H1 (cell line): Measurements from ENCODE around the gene SPARC. TPM values are rescaled to one million over a fixed set of nuclear protein-coding genes. Genes with fewer than 3 reads are reported as not detected.

Source experiments
- CTCF ChIA-PET: fragments of 300-600 bp; sonication (Branson Sonifier 250); formaldehyde crosslinking; loops from one replicate; lab custom pipeline; 2021; ENCODE audit not compliant: partially characterized antibody; lab: Charles Lee
- POLR2A ChIA-PET: fragments of 300-600 bp; sonication (Branson Sonifier 250); formaldehyde crosslinking; loops from one replicate; lab custom pipeline; 2021; ENCODE audit warnings: inconsistent platforms; ENCODE audit not compliant: partially characterized antibody; lab: Charles Lee
- DNase-seq, 2 experiments: peaks; one replicate each; pipeline versions ENCODE4 v3.0.0 to v3.0.0-alpha.2; 2010 to 2022; ENCODE audit warnings: low spot score in 2 of 2, low read depth in 1 of 2, mixed read lengths in 1 of 2
- FAIRE-seq: peaks from 2 replicates; lab custom pipeline; 2011; peaks lifted over from hg19 to GRCh38; lab: Jason Lieb, UNC
- H2AFZ ChIP-seq: 2 replicates; pipeline ENCODE4 v1.8.1; 2012; ENCODE audit warnings: low read length, inconsistent platforms
- H2AK5ac ChIP-seq: 2 replicates; pipeline ENCODE4 v1.6.1; 2013; ENCODE audit warnings: low read depth, low read length
- H2BK120ac ChIP-seq: replicated peaks from 2 replicates; pipeline ENCODE3; 2013; ENCODE audit warnings: low read depth, low read length, inconsistent platforms
- H2BK12ac ChIP-seq: 2 replicates; pipeline ENCODE4 v1.6.1; 2013; ENCODE audit warnings: low read depth, low read length
- H2BK15ac ChIP-seq: 2 replicates; pipeline ENCODE4 v1.6.1; 2013; ENCODE audit warnings: low read length
- H2BK20ac ChIP-seq: 2 replicates; pipeline ENCODE4 v1.6.1; 2013; ENCODE audit warnings: low read length
- H2BK5ac ChIP-seq: 2 replicates; pipeline ENCODE4 v1.6.1; 2013; ENCODE audit warnings: low read depth, low read length
- H3K14ac ChIP-seq: 2 replicates; pipeline ENCODE4 v1.6.1; 2013; ENCODE audit warnings: inconsistent platforms; ENCODE audit not compliant: insufficient read length
- H3K18ac ChIP-seq: 2 replicates; pipeline ENCODE4 v1.6.1; 2013; ENCODE audit warnings: low read length; ENCODE audit errors: extremely low read depth
- H3K23ac ChIP-seq: 2 replicates; pipeline ENCODE4 v1.6.1; 2013; ENCODE audit warnings: inconsistent platforms; ENCODE audit not compliant: insufficient read length
- H3K23me2 ChIP-seq: 2 replicates; pipeline ENCODE4 v1.6.1; 2013; ENCODE audit warnings: low read depth, low read length
- H3K27ac ChIP-seq: 2 replicates; pipeline ENCODE4 v1.6.1; 2011; ENCODE audit warnings: low read depth, low read length, inconsistent platforms
- H3K27me3 ChIP-seq, 4 experiments: replicated peaks in 1 of 4; 1 replicate in 1 of 4; 2 replicates in 3 of 4; pipeline versions ENCODE4 v1.6.1 to v1.8.1; 2011 to 2013; ENCODE audit warnings: low read length in 3 of 4, mild to moderate bottlenecking in 3 of 4, inconsistent platforms in 2 of 4, mixed read lengths in 2 of 4, moderate library complexity in 1 of 4; ENCODE audit not compliant: control insufficient read depth in 3 of 4, insufficient read depth in 3 of 4; ENCODE audit errors: extremely low read depth in 1 of 4
- H3K36me3 ChIP-seq, 4 experiments: 2 replicates each; pipeline versions ENCODE4 v1.6.1 to v1.8.1; 2011 to 2013; ENCODE audit warnings: mild to moderate bottlenecking in 4 of 4, low read length in 3 of 4, moderate library complexity in 2 of 4, control low read depth in 1 of 4, inconsistent platforms in 1 of 4; ENCODE audit not compliant: insufficient read depth in 4 of 4, control insufficient read depth in 2 of 4
- H3K4ac ChIP-seq: replicated peaks from 2 replicates; pipeline ENCODE3; 2013; ENCODE audit warnings: low read length, low read depth, mixed read lengths, inconsistent platforms; ENCODE audit not compliant: insufficient read length
- H3K4me1 ChIP-seq, 4 experiments: replicated peaks in 1 of 4; 1 replicate in 1 of 4; 2 replicates in 3 of 4; pipeline versions ENCODE4 v1.6.1 to v1.8.1; 2011 to 2013; ENCODE audit warnings: low read length in 3 of 4, inconsistent platforms in 2 of 4, mixed read lengths in 1 of 4; ENCODE audit not compliant: insufficient read depth in 4 of 4, control insufficient read depth in 3 of 4
- H3K4me2 ChIP-seq, 2 experiments: 2 replicates each; pipeline versions ENCODE4 v1.6.1 to v1.8.1; 2011 to 2013; ENCODE audit warnings: low read depth in 2 of 2, low read length in 2 of 2, control low read depth in 1 of 2, inconsistent platforms in 1 of 2, mild to moderate bottlenecking in 1 of 2; ENCODE audit not compliant: insufficient read depth in 1 of 2
- H3K4me3 ChIP-seq, 4 experiments: fragments of 200-600, 300-600 bp in 1 of 4; sonication (generic), shearing (Covaris generic), sonication (Bioruptor Twin) in 1 of 4; 2 replicates each; pipeline versions ENCODE4 v1.5.1 to v1.8.1; 2011 to 2016; ENCODE audit warnings: low read length in 4 of 4, low read depth in 3 of 4, control low read depth in 2 of 4, inconsistent platforms in 2 of 4, mild to moderate bottlenecking in 2 of 4, mixed read lengths in 1 of 4, moderate library complexity in 1 of 4; ENCODE audit not compliant: insufficient read depth in 2 of 4; ENCODE audit errors: extremely low read depth in 1 of 4
- H3K56ac ChIP-seq: replicated peaks from 2 replicates; pipeline ENCODE3; 2013; ENCODE audit warnings: low read depth, mild to moderate bottlenecking, mixed read lengths, low read length, inconsistent platforms; ENCODE audit not compliant: insufficient read length
- H3K79me1 ChIP-seq: 2 replicates; pipeline ENCODE4 v1.6.1; 2013; ENCODE audit warnings: low read depth, low read length, control low read depth
- H3K79me2 ChIP-seq, 2 experiments: 2 replicates each; pipeline versions ENCODE4 v1.6.1 to v1.8.1; 2012 to 2013; ENCODE audit warnings: low read length in 2 of 2, mild to moderate bottlenecking in 2 of 2, inconsistent platforms in 1 of 2; ENCODE audit not compliant: insufficient read depth in 2 of 2, control insufficient read depth in 1 of 2
- H3K9ac ChIP-seq, 4 experiments: replicated peaks in 1 of 4; 1 replicate in 1 of 4; 2 replicates in 3 of 4; pipeline versions ENCODE4 v1.6.1 to v1.8.1; 2011 to 2013; ENCODE audit warnings: low read depth in 3 of 4, low read length in 3 of 4, control low read depth in 2 of 4, mild to moderate bottlenecking in 2 of 4, moderate library complexity in 2 of 4, inconsistent platforms in 1 of 4; ENCODE audit errors: extremely low read depth in 1 of 4
- H3K9me3 ChIP-seq, 2 experiments: 2 replicates each; pipeline versions ENCODE4 v1.6.1 to v1.8.1; 2012 to 2013; ENCODE audit warnings: mild to moderate bottlenecking in 2 of 2, moderate library complexity in 2 of 2, control low read depth in 1 of 2, inconsistent platforms in 1 of 2, low read depth in 1 of 2, low read length in 1 of 2, mixed read lengths in 1 of 2; ENCODE audit not compliant: insufficient read depth in 2 of 2
- H4K20me1 ChIP-seq, 2 experiments: replicated peaks in 1 of 2; 2 replicates each; pipeline versions ENCODE3 to v1.8.1; 2011 to 2013; ENCODE audit warnings: inconsistent platforms in 2 of 2, low read length in 2 of 2, mild to moderate bottlenecking in 1 of 2; ENCODE audit not compliant: insufficient read depth in 2 of 2, control insufficient read depth in 1 of 2
- H4K5ac ChIP-seq: 2 replicates; pipeline ENCODE4 v1.6.1; 2013; ENCODE audit warnings: low read length, low read depth, mixed read lengths, inconsistent platforms; ENCODE audit not compliant: insufficient read length
- H4K8ac ChIP-seq: 2 replicates; pipeline ENCODE4 v1.8.0; 2013; ENCODE audit warnings: mild to moderate bottlenecking, moderate library complexity, low read length, inconsistent platforms; ENCODE audit not compliant: insufficient read depth; ENCODE audit errors: extremely low read depth
- H4K91ac ChIP-seq: replicated peaks from 2 replicates; pipeline ENCODE3; 2013; ENCODE audit warnings: low read length, mixed read lengths, inconsistent platforms; ENCODE audit not compliant: insufficient read length
- ATF3 ChIP-seq: IDR thresholded peaks from 2 replicates; pipeline ENCODE4 v1.6.1; 2011; ENCODE audit warnings: low read depth, mild to moderate bottlenecking, low read length; ENCODE audit not compliant: insufficient read depth
- BACH1 ChIP-seq: IDR thresholded peaks from 2 replicates; pipeline ENCODE4 v1.6.1; 2012; ENCODE audit warnings: low read length, improper control_type of control experiment
- BCL11A ChIP-seq, 2 experiments: IDR thresholded peaks; one replicate each; pipeline ENCODE4 v1.6.1; 2011; ENCODE audit warnings: low read depth in 2 of 2, low read length in 2 of 2, mild to moderate bottlenecking in 2 of 2
- CEBPB ChIP-seq: IDR thresholded peaks from 2 replicates; pipeline ENCODE4 v1.6.1; 2012; ENCODE audit warnings: low read depth, low read length
- E2F6 ChIP-seq: IDR thresholded peaks from 2 replicates; pipeline ENCODE4 v1.6.1; 2012; ENCODE audit warnings: inconsistent platforms
- EP300 ChIP-seq, 2 experiments: IDR thresholded peaks; 1 replicate in 1 of 2; 2 replicates in 1 of 2; pipeline ENCODE4 v1.6.1; 2011 to 2012; ENCODE audit warnings: low read depth in 2 of 2, low read length in 2 of 2, mild to moderate bottlenecking in 2 of 2, borderline replicate concordance in 1 of 2, inconsistent platforms in 1 of 2, moderate library complexity in 1 of 2
- HDAC6 ChIP-seq: IDR thresholded peaks from one replicate; pipeline ENCODE4 v1.7.1; 2012; ENCODE audit warnings: low read depth, mild to moderate bottlenecking, inconsistent platforms, low read length, moderate library complexity
- KDM5A ChIP-seq: fragments of 200-600 bp; IDR thresholded peaks from 2 replicates; pipeline ENCODE4 v1.7.1; 2012; ENCODE audit warnings: mild to moderate bottlenecking, low read length, inconsistent platforms, mixed read lengths
- MAFK ChIP-seq: IDR thresholded peaks from 2 replicates; pipeline ENCODE4 v1.6.1; 2012; ENCODE audit warnings: low read depth, mild to moderate bottlenecking, improper control_type of control experiment, low read length
- SUZ12 ChIP-seq: fragments of 200-600 bp; sonication (generic); IDR thresholded peaks from 2 replicates; pipeline ENCODE4 v1.6.1; 2012; ENCODE audit warnings: mild to moderate bottlenecking, inconsistent platforms, low read length, moderate library complexity, mixed read lengths
- WGBS, 2 experiments: shearing (Covaris generic) in 1 of 2; methylation state at CpG; one replicate each; pipeline versions ENCODE4 v1.1.6 to v1.1.7; 2013 to 2015; ENCODE audit warnings: low lambda C conversion rate in 2 of 2, mixed read lengths in 2 of 2, inconsistent platforms in 1 of 2, low coverage in 1 of 2, missing lambda C conversion rate in 1 of 2; ENCODE audit not compliant: insufficient replicate concordance in 2 of 2, insufficient coverage in 1 of 2, insufficient read length in 1 of 2; ENCODE audit errors: extremely low coverage in 1 of 2, missing lambda C conversion rate in 1 of 2; 5-methylcytosine and 5-hydroxymethylcytosine counted together
- polyA plus RNA-seq, 7 experiments: library from polyadenylated mRNA; depleted of rRNA in 3 of 7; stranded (reverse) in 5 of 7; unstranded in 2 of 7; fragments of >200 nt in 5 of 7; fragments of 200-250 nt in 2 of 7; gene quantifications; 1 replicate in 5 of 7; 2 replicates in 1 of 7; 4 replicates in 1 of 7; pipeline versions ENCODE4 v1.2.1 to v1.2.3, GENCODE V29; 2011 to 2013; ENCODE audit warnings: missing spikeins in 2 of 7, mixed read lengths in 2 of 7
- total RNA-seq: library from RNA; stranded (reverse); fragmentation: NEBNext Ultra II Directional; extraction: Animal tissue kit (Norgen Biotek cat#: 25700); gene quantifications from 2 replicates; pipeline ENCODE4 v1.2.1, GENCODE V29; 2021

Gene SPARC
- total and polyA plus RNA-seq, 2 of the 8 experiments (the other 6 are each of a cell fraction or from before 2014, with no cell fraction given), result 375 to 438 TPM

GRCh38 chr5:151664694-151665585 is 21.8 kb downstream of the SPARC start:
- Histone ChIP-seq H3K4me3 (no peak overlapping the region), H2BK120ac (no peak overlapping the region), H3K27ac (no peak overlapping the region), H3K9me3 (no peaks in the 10 kb centered on the region), H2BK5ac (no peak overlapping the region; the same call in 1 of the 2 replicates), H3K4me1 (peaks cover 0 to 5% (median 0%) of the 10 kb centered on the region in 4 experiments; a peak in 1 of 7 replicates), H3K79me1 (no peaks in the 10 kb centered on the region), H3K4me2 (no peak overlapping the region), H3K18ac (no peak overlapping the region), H2BK12ac (no peak overlapping the region), H2BK15ac (no peak overlapping the region), H4K5ac (no peak overlapping the region), H2AK5ac (no peak overlapping the region), H4K91ac (no peak overlapping the region), H3K79me2 (no peaks in the 10 kb centered on the region), H3K36me3 (peaks cover 14 to 64% (median 46%) of the 10 kb centered on the region in 4 experiments), H4K8ac (no peak overlapping the region), H3K23me2 (no peaks in the 10 kb centered on the region), H2BK20ac (no peak overlapping the region), H3K56ac (no peak overlapping the region), H3K14ac (no peak overlapping the region), H3K23ac (no peak overlapping the region), H4K20me1 (peaks cover 0 to 2% of the 10 kb centered on the region in 2 experiments), H3K9ac (no peak overlapping the region), H3K4ac (no peak overlapping the region), H3K27me3 (no peaks in the 10 kb centered on the region), H2AFZ (no peak overlapping the region)
- CTCF ChIA-PET, result interaction anchor here (1.1 to 43.0 kb wide), 8 partner anchors 9 to 84 kb away, joined by 3 to 991 read pairs (median 12); partner anchors contain the start of gene ATOX1
- DNase-seq, result no peak
- POLR2A ChIA-PET, result interaction anchor here (0.9 to 1.8 kb wide), 3 partner anchors 13 to 20 kb away, joined by 3 to 4 read pairs (median 3); no protein-coding TSS in a partner anchor
- FAIRE-seq, result no peak
- 87% methylated on average over 6 of the region's 6 CpGs; no CpG with 5 or more reads in 1 of the 2 experiments for WGBS, 2 experiments
- TF ChIP-seq CEBPB (no peak), EP300 (IDR thresholded peaks at IDR 0.05; ENCODE audit: borderline replicate concordance in 1 of 2, low read depth in 2 of 2, low read length in 2 of 2) (no peak), BACH1 (no peak), E2F6 (no peak), BCL11A (IDR thresholded peaks at IDR 0.05; ENCODE audit: low read depth in 2 of 2, low read length in 2 of 2) (no peak), MAFK (no peak), ATF3 (no peak), SUZ12 (no peak), KDM5A (no peak), HDAC6 (no peak)
